GM19351 (cell line): ENCODE data around the gene IQCK.

ENCODE experiments used
- ATAC-seq: cut with Tn5 transposase; IDR thresholded peaks from one replicate; pipeline ENCODE4 v1.9.1; 2021; ENCODE audit warnings: mild to moderate bottlenecking, moderate library complexity; ENCODE audit not compliant: unreplicated experiment

Gene IQCK

DNA sequence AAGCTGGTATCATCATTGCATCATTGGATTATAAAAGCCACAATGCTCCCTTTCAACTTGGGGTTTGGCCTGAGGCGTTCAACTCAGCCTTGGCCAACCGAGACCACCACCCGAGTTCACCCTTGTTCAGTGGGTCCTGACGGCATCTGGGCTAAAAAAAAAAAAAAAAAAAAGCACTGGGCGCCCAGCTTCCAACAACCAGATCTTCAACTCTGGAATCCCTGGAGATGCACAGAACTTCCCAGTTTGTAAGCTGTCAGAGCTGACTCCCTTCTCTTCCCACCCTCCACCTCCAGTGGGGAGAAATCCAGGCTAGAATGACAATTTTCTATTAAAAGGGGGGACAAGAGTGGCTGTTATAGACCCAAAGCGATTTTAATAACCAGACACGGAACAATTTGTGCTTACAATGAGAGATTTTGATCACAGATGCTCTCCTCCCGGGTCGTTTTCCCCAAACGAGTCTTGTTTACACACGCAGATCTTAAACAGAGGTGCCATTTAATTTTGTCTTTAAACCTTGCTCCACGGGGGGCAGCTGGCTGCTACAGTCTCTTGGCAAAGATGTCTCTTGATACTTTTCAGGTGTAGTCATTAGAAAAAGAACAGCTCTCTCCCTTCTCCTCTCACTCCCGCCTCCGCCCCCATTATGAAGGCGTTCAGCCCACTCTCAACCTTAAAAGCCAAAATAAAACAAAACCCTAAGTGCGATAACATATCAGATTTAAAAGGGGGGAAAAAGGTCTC, 139.7 kb downstream of the IQCK start:
- ATAC-seq = no peak

GRCh38 chr16:19858340-19859018, 140.4 kb downstream of the IQCK start:
- ATAC-seq = no peak

GRCh38 chr16:19859166-19859565, 141.1 kb downstream of the IQCK start:
- ATAC-seq = no peak

DNA sequence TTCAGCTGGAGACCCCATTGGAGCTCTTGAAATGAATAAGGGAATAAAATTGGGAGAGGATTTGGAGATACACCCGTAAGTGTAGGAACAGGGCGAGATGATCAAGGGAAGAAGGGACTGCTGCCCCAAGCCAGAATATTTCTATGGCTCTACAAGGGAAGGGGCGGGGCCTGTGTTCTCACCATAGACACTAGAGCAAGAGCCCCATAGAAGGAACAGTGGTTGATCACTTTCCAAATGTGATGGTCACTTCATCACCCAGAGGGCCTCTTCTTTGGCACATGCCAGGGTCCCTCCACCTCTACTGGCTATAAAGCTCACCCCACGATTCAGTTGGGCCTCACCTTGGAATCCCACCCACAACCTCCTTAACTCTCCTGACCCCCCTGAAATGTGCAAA, 141.5 kb downstream of the IQCK start:
- ATAC-seq = no peak

DNA sequence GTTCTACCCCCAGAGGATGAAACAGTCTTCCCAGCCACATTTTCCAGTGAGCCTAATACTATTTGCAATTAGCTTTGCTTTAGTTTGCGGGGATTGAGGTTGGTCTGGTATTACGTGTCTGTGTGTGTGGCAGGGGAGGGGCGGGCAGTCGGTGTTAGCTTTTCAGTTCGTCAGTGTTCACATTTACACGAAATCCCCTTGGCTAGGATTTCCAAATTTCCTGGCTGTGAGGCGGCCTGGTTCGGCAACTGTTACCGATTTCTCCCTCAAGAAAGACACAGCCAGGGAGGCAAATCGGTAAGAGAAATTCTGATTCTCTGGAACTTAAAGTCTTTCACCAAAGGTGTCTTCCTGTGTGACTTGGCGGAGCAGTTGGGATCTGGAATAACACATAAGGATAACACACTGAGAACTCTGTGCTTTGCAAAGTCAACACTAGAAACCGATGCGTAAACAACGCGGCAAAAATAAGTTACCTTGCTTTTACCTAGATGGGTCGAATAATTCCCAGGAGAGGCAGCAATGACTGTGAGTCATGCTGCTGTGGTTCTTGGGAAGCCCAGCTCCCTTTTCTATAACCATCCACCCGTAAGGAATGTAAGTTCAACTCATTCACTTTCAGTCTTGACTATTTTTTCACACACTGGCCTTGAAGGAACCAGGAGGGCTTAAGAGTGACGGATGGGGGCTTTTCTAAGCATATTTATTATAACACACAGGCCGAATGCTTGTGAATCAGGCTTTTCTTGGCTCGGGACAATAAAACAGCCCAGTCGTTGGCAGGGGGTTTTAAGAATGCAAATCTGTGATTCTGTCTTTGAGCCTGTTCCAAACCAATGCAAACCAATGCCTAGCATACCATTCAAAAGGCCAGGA, 142.3 kb downstream of the IQCK start:
- ATAC-seq = no peak

DNA sequence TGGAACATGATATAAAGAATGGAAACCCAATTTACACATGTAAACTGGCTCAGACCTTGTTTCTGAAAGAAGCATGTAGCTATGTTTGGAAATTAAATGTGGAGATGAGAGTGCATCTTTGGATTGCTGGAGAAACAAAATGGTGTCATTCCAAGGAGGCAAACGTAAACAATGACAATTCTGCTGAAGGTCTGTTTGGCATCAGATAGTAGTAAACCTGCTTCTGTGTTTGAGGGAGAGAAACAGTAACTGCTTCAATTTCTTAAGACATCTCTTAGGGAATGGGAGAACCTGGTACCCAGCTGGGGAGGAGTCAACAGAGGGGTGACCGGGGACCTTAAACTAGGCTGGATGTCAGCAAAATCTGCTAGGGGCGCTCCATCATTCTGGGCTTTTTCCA, 143.1 kb downstream of the IQCK start:
- ATAC-seq = no peak

- no peak for ATAC-seq
These were observed 143.8 kb downstream of the IQCK start for GRCh38 chr16:19861811-19862327.

- ATAC-seq = no peak
These were observed 145.9 kb downstream of the IQCK start for GRCh38 chr16:19863990-19864389.

DNA sequence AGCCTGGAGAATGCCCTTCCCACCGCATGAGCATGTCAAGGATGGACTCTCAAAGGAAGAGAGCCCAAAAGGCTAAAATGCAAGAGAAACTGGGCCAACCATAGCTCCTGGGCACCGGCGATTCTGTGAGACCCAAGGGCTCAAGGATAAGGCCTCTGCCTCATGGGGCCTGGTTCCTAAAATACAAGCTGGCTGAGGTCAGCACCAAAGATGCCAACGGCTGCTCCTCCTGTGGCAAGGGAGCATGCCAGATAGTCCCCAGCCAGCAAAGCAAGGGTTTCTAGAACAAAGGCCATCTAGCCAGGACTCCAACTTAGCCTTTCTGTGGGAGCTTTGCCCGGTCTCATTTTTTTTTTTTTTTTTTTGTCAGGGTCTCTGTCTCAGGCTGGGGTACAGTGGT, 146.5 kb downstream of the IQCK start:
- ATAC-seq = no peak

DNA sequence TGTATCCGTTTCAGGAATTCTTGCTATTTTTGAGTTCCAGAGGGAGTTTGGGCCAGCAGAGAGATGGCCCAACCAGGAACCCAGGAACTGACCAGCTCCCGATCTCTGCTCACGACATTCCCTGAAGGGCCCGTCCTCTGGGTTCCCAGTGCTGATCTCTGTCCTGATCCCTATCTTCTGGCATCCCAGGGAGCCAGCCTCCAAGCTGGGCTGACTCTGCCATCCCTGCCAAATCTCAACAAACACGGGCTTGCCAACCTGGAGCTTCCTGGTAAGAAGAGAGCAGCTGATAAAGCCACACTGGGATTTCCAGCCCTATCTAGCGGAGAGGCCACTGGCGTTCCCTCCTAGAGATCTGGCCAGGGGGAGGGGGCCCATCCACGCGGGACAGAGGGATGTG, 150.3 kb downstream of the IQCK start:
- no peak for ATAC-seq

- ATAC-seq = no peak
These were observed 153.7 kb downstream of the IQCK start for GRCh38 chr16:19871721-19872120.

DNA sequence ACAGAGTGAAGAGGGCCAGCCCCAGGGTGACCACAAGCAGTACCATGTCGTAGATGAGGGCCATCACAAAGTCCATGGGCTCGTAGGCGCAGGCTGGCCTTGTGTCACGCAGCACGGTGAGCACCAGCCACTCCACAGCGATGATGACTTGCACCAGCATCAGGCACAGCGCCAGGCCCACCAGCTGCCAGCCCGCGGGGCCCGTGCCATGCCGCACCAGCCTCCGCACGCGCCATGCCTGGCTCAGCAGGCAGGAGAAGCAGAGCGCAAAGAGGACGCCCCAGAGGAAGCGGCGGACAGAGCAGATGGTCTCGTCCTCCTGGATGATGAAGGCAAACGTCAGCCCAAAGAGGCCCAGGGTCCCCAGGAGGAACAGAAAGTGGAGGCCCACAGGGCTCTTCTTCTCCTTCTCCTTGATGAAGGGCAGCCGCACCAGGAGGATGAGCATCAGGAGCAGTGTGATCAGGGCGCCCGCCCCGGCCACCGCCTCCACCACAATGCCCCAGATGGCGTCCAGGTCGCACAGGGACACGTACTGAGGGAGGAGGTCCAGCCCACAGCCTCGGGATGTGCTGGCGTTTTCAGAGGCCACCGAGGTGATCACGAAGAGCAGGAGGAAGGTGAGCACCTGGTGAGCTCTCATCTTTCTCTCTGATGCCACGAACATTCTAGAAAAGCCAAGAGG, 154.2 kb downstream of the IQCK start:
- no peak for ATAC-seq

DNA sequence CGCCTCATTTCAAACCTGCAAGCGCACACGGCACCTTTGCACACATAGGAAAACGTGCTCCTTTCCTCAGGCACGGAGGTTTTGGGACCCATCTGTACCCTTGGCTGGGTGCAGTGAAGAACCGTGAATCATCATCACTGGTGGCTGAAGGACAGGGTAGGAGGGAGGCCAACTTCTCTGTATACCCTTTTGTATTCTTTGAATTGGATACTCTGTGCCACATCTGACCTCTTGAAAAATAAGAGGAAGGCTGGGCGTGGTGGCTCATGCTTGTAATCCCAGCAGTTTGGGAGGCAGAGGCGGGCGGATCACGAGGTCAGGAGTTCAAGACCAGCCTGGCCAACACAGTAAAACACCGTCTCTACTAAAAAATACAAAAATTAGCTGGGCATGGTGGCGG, 154.9 kb downstream of the IQCK start:
- no peak for ATAC-seq

- no peak for ATAC-seq
These were observed 156.0 kb downstream of the IQCK start for GRCh38 chr16:19874026-19874425.

DNA sequence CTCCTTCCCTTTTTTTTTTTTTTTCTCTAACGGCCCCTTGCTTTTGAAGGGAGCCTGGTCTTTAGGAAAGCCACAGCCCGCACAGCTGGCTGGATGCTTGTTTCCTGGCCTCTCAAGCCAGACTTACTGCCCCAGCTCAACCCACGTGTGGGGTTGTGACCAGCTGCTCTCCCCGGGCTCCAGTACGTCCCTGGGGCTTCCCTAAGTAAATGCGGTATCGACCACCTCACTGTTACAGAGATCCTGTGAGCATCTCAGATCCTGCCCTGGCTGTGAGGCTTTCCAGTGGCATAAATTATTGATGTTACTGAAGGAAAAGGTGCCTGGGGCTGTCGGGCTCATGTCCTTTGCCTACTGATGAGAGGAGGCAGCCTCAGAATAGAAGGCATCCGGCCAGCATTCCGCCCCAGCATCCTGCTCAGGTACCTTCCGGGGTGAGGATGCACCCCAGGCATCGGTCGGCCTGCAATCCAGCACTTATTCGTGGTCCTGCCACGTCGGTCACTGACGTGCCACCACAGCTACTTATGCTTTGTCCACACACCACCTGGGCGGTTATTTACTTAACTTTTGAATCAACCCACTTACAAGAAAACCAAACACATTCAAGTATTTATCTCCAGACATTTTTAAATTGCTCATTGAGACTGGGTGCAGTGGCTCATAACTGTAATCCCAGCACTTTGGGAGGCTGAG, 156.9 kb downstream of the IQCK start:
- no peak for ATAC-seq

DNA sequence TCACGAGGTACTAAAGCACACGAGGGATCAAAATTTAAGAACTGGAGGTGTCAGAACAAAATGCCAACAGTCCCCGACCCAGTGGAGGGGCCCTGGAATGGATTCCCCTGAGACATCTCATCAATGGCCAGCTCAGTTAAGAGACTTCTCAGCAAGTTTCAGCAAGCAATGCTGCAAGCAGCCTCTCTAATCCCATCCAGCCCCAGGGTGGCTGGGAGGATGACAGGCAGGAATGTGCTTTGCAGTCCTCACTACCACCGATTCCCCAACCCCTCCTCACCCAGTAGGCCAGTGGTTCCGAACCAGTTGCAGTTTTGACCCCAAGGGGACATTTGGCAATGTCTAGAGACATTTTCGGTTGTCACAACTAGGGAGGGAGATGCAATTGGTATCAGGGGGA, 157.8 kb downstream of the IQCK start:
- ATAC-seq = no peak

- ATAC-seq = no peak
These were observed 158.5 kb downstream of the IQCK start for GRCh38 chr16:19876501-19877059.

DNA sequence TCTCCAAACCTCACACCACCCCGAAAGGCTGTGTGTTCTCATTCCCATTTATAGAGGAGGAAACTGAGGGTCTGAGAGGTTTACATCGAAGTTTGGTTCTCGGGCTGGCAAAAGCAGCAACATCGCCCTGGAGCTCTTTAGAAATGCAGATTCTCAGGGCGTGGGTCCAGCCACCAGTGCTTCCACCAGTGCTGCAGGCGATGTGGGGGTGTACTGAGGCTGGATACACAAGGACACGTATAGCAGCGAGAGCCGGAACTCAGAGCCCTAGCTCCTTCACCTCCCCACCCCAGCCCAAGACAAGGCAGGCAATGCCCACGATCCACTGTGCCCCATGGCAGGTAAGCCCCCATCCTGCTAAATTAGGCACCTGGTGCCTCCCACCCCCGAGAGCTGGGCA, 160.7 kb downstream of the IQCK start:
- ATAC-seq = no peak

DNA sequence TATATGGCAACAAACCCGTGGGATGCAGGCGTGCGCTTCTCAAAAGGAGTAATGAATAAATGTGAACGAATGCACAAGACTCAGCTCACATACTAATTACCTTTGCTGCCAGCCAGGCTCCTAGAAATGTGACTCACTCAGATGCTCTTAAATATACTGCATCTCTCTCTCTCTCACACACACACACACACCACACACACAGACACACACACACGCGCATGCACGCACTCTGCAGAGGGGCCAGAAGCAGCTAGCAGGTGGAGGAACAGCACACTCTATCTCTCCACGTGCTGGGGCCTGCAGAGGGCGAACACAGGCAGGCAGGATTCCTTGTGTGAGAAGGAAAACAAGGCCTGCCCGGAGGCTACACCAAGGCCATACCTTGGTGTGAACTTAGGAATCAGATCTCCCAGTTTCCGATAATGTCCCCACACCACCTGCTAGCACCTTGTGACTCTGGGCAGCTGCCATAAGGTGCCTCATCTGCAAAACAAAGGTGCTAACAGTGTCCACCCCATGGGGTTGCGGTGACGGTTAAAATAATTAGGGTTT, 161.2 kb downstream of the IQCK start:
- ATAC-seq = no peak

DNA sequence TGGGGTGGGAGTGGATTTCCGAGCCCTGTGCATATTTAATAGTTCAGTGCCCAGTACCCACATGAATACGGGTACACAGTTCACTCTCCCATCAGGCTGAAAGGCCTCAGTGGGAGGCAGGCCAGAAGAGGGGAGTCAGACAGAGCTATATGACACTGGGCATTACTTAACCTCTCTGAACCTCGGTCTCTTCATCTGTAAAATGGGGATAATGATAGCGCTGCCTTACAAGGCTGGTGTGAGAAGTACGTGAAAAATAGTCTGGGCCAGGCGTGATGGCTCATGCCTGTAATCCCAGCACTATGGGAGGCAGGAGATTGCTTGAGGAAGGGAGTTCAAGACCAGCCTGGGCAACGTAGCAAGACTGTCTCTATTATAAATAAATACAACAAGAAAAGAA, 163.0 kb downstream of the IQCK start:
- no peak for ATAC-seq
